Psoas muscle (tissue), 8 donors: ENCODE measurements around the gene ARHGAP22. TPM values are rescaled to one million over a fixed set of nuclear protein-coding genes. Genes with fewer than 3 reads are reported as not detected.

ENCODE experiments used
- ATAC-seq, 4 donors: fragments of 200-7000 bp; cut with Tn5 transposase; one replicate each; pipeline ENCODE4 v1.9.1; 2020; ENCODE audit warnings: moderate library complexity in 3 of 4, mild to moderate bottlenecking in 2 of 4
- DNase-seq, 2 donors: peaks; one replicate each; pipeline ENCODE4 v3.0.0-alpha.2; 2020
- H3K27ac ChIP-seq: fragments of 200-600 bp; one replicate; pipeline ENCODE4 v1.8.0; 2022
- H3K27me3 ChIP-seq, 3 donors: fragments of 200-600 bp in 1 of 3; one replicate each; pipeline versions ENCODE4 v1.6.1 to v1.8.0; 2013 to 2022; ENCODE audit warnings: low read length in 2 of 3, mild to moderate bottlenecking in 2 of 3, moderate library complexity in 1 of 3; ENCODE audit not compliant: insufficient read depth in 3 of 3
- H3K36me3 ChIP-seq, 2 donors: fragments of 200-600 bp in 1 of 2; one replicate each; pipeline versions ENCODE4 v1.6.1 to v1.8.0; 2013 to 2022; ENCODE audit warnings: low read depth in 1 of 2, mild to moderate bottlenecking in 1 of 2, moderate library complexity in 1 of 2; ENCODE audit not compliant: insufficient read depth in 1 of 2
- H3K4me1 ChIP-seq: fragments of 200-600 bp; one replicate; pipeline ENCODE4 v1.8.0; 2022
- H3K4me3 ChIP-seq: fragments of 200-600 bp; one replicate; pipeline ENCODE4 v1.8.0; 2022; ENCODE audit warnings: mild to moderate bottlenecking
- H3K9me3 ChIP-seq: fragments of 200-600 bp; one replicate; pipeline ENCODE4 v1.8.0; 2022
- CTCF ChIP-seq: fragments of 200-600 bp; IDR thresholded peaks from one replicate; pipeline ENCODE4 v1.8.0; 2022; ENCODE audit warnings: antibody characterized with exemption
- WGBS, 3 donors: extraction: QIAGEN DNeasy Blood & Tissue Kit; methylation state at CpG; one replicate each; pipeline versions ENCODE4 v1.1.6 to v1.1.7; 2013; 5-methylcytosine and 5-hydroxymethylcytosine counted together
- intact Hi-C, 2 donors: fragments of 100-400 bp; cut with DNase I; formaldehyde crosslinking; loops; one replicate each; pipeline versions ENCODE4 v1.11.0 to v1.14.2; 2022
- polyA plus RNA-seq, 3 donors: library from polyadenylated mRNA; stranded (reverse); fragments of 200-250 nt; gene quantifications; one replicate each; pipeline ENCODE4 v1.2.3, GENCODE V29; 2013
- total RNA-seq, 4 donors: library from RNA; stranded (reverse); fragmentation: NEBNext Ultra II Directional in 2 of 4; extraction: Animal tissue kit (Norgen Biotek cat#: 25700) in 2 of 4; gene quantifications; one replicate each; pipeline versions ENCODE4 v1.2.1 to v1.2.4, GENCODE V29; 2021 to 2023
- donor health status: healthy with polysubstance abuse.
- donor health status: DM: no; HTN: no; CAD: no; lungs with moderate emphysema.
- donor health status: Bipolar disorder and iron deficiency.
- donor health status: healthy.
- donor health status: DM: yes; HTN: yes; CAD: no.
- donor health status: DM: no; HTN: no; CAD: no.
- donor health status: DM: no; HTN: no; CAD: no.
- donor health status: DM: yes; HTN: yes; CAD: no.

The ARHGAP22 gene
- total and polyA plus RNA-seq, 7 donors: 0.46 to 2.9 (median 1.6) TPM

- no peaks in the 10 kb centered on the region for H3K4me1 ChIP-seq
- no peak overlapping the region for H3K27ac ChIP-seq
- DNase-seq (no peak), ATAC-seq (no peak)
- H3K9me3 ChIP-seq: no peaks in the 10 kb centered on the region
- 62 to 78% (median 70%) methylated on average over 3 of the region's 3 CpGs for WGBS, 3 donors
- H3K27me3 ChIP-seq: no peaks in the 10 kb centered on the region
- no peak overlapping the region for H3K4me3 ChIP-seq
- intact Hi-C loops: loop anchor here in 1 of 2 donors (5.0 kb wide), 1 partner anchor 106 kb away; no protein-coding TSS in a partner anchor
- no peak for TF ChIP-seq CTCF
- no peaks in the 10 kb centered on the region for H3K36me3 ChIP-seq
Observed at GRCh38 chr10:48550977-48551376, 53.9 kb downstream of the ARHGAP22 start.

DNA sequence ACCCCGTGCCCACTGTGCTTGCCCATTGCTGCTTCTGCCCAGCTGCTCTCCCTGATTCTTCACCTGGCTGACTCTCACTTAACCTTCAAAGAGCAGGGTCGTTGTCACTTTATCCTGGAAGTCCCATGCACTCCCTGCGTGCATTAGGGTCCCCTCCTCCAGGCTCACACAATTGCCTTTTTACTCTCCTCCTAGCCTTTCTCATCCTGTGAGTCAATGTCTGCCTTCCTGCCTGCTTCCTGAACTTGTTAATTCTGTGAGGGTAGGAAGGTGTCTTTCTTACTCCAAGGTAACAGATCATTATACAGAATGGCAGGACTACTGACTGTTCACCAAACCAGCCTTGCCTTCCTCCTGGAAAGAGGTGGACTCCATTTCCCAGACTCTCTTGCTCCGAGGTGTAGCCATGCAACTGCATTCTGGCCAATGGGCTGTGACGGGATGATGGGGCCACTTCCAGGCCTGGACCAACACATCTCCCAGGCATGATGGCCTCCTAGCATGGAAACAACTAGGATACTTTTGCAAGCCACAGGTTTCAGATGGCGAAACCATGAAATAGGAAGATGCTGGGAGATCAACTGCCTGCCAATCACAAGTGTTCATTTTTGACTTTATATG, 54.7 kb downstream of the ARHGAP22 start:
- Histone ChIP-seq H3K27me3 (no peaks in the 10 kb centered on the region), H3K4me3 (no peak overlapping the region), H3K4me1 (no peaks in the 10 kb centered on the region), H3K36me3 (no peaks in the 10 kb centered on the region), H3K9me3 (no peaks in the 10 kb centered on the region), H3K27ac (no peak overlapping the region)
- DNase-seq: no peak
- TF ChIP-seq CTCF: no peak
- ATAC-seq: no peak
- 82 to 90% (median 89%) methylated on average over 6 of the region's 6 CpGs for WGBS, 3 donors
- intact Hi-C loops: loop anchor here in 1 of 2 donors (5.0 kb wide), 1 partner anchor 107 kb away; no protein-coding TSS in a partner anchor

- 74 to 95% (median 90%) methylated on average over 3 of the region's 3 CpGs for WGBS, 3 donors
Observed at GRCh38 chr10:48549236-48549635, 55.6 kb downstream of the ARHGAP22 start.

GRCh38 chr10:48548531-48549135, 56.2 kb downstream of the ARHGAP22 start:
- Histone ChIP-seq H3K4me3 (no peak overlapping the region), H3K4me1 (no peaks in the 10 kb centered on the region), H3K27ac (no peak overlapping the region), H3K9me3 (no peaks in the 10 kb centered on the region), H3K36me3 (no peaks in the 10 kb centered on the region), H3K27me3 (no peaks in the 10 kb centered on the region)
- 50 to 71% (median 65%) methylated on average over 7 of the region's 7 CpGs for WGBS, 3 donors
- ATAC-seq (no peak), DNase-seq (no peak)
- intact Hi-C loops: no loop called here
- no peak for TF ChIP-seq CTCF

More at GRCh38 chr10:48549236-48549635, 55.6 kb downstream of the ARHGAP22 start:
- Histone ChIP-seq H3K36me3 (no peaks in the 10 kb centered on the region), H3K27me3 (no peaks in the 10 kb centered on the region), H3K4me1 (no peaks in the 10 kb centered on the region), H3K4me3 (no peak overlapping the region), H3K27ac (no peak overlapping the region), H3K9me3 (no peaks in the 10 kb centered on the region)
- ATAC-seq: no peak
- DNase-seq: no peak
- intact Hi-C loops: no loop called here
- no peak for TF ChIP-seq CTCF
